ENCODE data around the gene ATG16L2. TPM values are rescaled to one million over a fixed set of nuclear protein-coding genes. Genes with fewer than 3 reads are reported as not detected.
"Not testable (repeated sequence)": the region's sequence is repeated elsewhere in the genome, so short reads cannot be mapped to it uniquely, and the experiment has no call there.

Gene ATG16L2
- total RNA-seq, 1 donor, result 34.4 TPM

GRCh38 chr11:72786305-72787215 is 27.7 kb upstream of the ATG16L2 start:
- Histone ChIP-seq H3K4me3 (ENCODE audit: low read length) (no peak overlapping the region), H3K4me1 (ENCODE audit: insufficient read depth, low read length) (peaks cover 40% of the 10 kb centered on the region), H3K9me3 (ENCODE audit: low read depth, low read length) (no peaks in the 10 kb centered on the region), H3K27me3 (ENCODE audit: insufficient read depth, low read length) (no peaks in the 10 kb centered on the region)

GRCh38 chr11:72787216-72788104 is 26.8 kb upstream of the ATG16L2 start:
- no peaks in the 10 kb centered on the region for H3K27me3 ChIP-seq (ENCODE audit: insufficient read depth, low read length)
- H3K4me3 ChIP-seq (ENCODE audit: low read length), result no peak overlapping the region
- no peaks in the 10 kb centered on the region for H3K9me3 ChIP-seq (ENCODE audit: low read depth, low read length)
- H3K4me1 ChIP-seq (ENCODE audit: insufficient read depth, low read length), result peaks cover 36% of the 10 kb centered on the region

- Histone ChIP-seq H3K4me3 (ENCODE audit: low read length) (no peak overlapping the region), H3K4me1 (ENCODE audit: insufficient read depth, low read length) (peaks cover 43% of the 10 kb centered on the region), H3K27me3 (ENCODE audit: insufficient read depth, low read length) (no peaks in the 10 kb centered on the region), H3K9me3 (ENCODE audit: low read depth, low read length) (no peaks in the 10 kb centered on the region)
Measured at GRCh38 chr11:72788241-72788640, 26.0 kb upstream of the ATG16L2 start.

GRCh38 chr11:72789493-72790131 is 24.6 kb upstream of the ATG16L2 start:
- no peaks in the 10 kb centered on the region for H3K9me3 ChIP-seq (ENCODE audit: low read depth, low read length)
- no peaks in the 10 kb centered on the region for H3K27me3 ChIP-seq (ENCODE audit: insufficient read depth, low read length)
- H3K4me3 ChIP-seq (ENCODE audit: low read length), result no peak overlapping the region
- peaks cover 53% of the 10 kb centered on the region for H3K4me1 ChIP-seq (ENCODE audit: insufficient read depth, low read length)

GRCh38 chr11:72791228-72791627 is 23.0 kb upstream of the ATG16L2 start:
- H3K4me1 ChIP-seq (ENCODE audit: insufficient read depth, low read length), result peaks cover 59% of the 10 kb centered on the region
- not testable (repeated sequence) for H3K4me3 ChIP-seq (ENCODE audit: low read length); H3K9me3 ChIP-seq (ENCODE audit: low read depth, low read length); H3K27me3 ChIP-seq (ENCODE audit: insufficient read depth, low read length)

- Histone ChIP-seq H3K9me3 (ENCODE audit: low read depth, low read length) (no peaks in the 10 kb centered on the region), H3K27me3 (ENCODE audit: insufficient read depth, low read length) (no peaks in the 10 kb centered on the region), H3K4me1 (ENCODE audit: insufficient read depth, low read length) (peaks cover 49% of the 10 kb centered on the region), H3K4me3 (ENCODE audit: low read length) (no peak overlapping the region)
Measured at GRCh38 chr11:72792437-72793021, 21.7 kb upstream of the ATG16L2 start.

- Histone ChIP-seq H3K4me1 (ENCODE audit: insufficient read depth, low read length) (peaks cover 49% of the 10 kb centered on the region), H3K27me3 (ENCODE audit: insufficient read depth, low read length) (no peaks in the 10 kb centered on the region), H3K4me3 (ENCODE audit: low read length) (no peak overlapping the region), H3K9me3 (ENCODE audit: low read depth, low read length) (no peaks in the 10 kb centered on the region)
Measured at GRCh38 chr11:72793076-72793424, 21.2 kb upstream of the ATG16L2 start.

- Histone ChIP-seq H3K27me3 (ENCODE audit: insufficient read depth, low read length) (no peaks in the 10 kb centered on the region), H3K4me3 (ENCODE audit: low read length) (peak within 1 kb of the TSS; percentile 54), H3K9me3 (ENCODE audit: low read depth, low read length) (no peaks in the 10 kb centered on the region), H3K4me1 (ENCODE audit: insufficient read depth, low read length) (peaks cover 49% of the 10 kb centered on the region)
Measured at GRCh38 chr11:72793425-72794367, 20.5 kb upstream of the ATG16L2 start, which contains the start of gene STARD10. Gene STARD10, minus strand, starts transcription at chr11:72794047. Its CDS starts 12,866 bp downstream, at chr11:72781181.

GRCh38 chr11:72798361-72798760 is 15.8 kb upstream of the ATG16L2 start:
- peaks cover 31% of the 10 kb centered on the region for H3K4me1 ChIP-seq (ENCODE audit: insufficient read depth, low read length)
- H3K4me3 ChIP-seq (ENCODE audit: low read length), result no peak overlapping the region
- no peaks in the 10 kb centered on the region for H3K27me3 ChIP-seq (ENCODE audit: insufficient read depth, low read length)
- no peaks in the 10 kb centered on the region for H3K9me3 ChIP-seq (ENCODE audit: low read depth, low read length)

GRCh38 chr11:72799441-72799840 is 14.8 kb upstream of the ATG16L2 start:
- no peaks in the 10 kb centered on the region for H3K9me3 ChIP-seq (ENCODE audit: low read depth, low read length)
- peaks cover 33% of the 10 kb centered on the region for H3K4me1 ChIP-seq (ENCODE audit: insufficient read depth, low read length)
- no peak overlapping the region for H3K4me3 ChIP-seq (ENCODE audit: low read length)
- H3K27me3 ChIP-seq (ENCODE audit: insufficient read depth, low read length), result no peaks in the 10 kb centered on the region

- no peaks in the 10 kb centered on the region for H3K27me3 ChIP-seq (ENCODE audit: insufficient read depth, low read length)
- no peaks in the 10 kb centered on the region for H3K9me3 ChIP-seq (ENCODE audit: low read depth, low read length)
- no peak overlapping the region for H3K4me3 ChIP-seq (ENCODE audit: low read length)
- peaks cover 55% of the 10 kb centered on the region for H3K4me1 ChIP-seq (ENCODE audit: insufficient read depth, low read length)
Measured at GRCh38 chr11:72802822-72803221, 11.4 kb upstream of the ATG16L2 start.

- no peak overlapping the region for H3K4me3 ChIP-seq (ENCODE audit: low read length)
- no peaks in the 10 kb centered on the region for H3K9me3 ChIP-seq (ENCODE audit: low read depth, low read length)
- no peaks in the 10 kb centered on the region for H3K27me3 ChIP-seq (ENCODE audit: insufficient read depth, low read length)
- H3K4me1 ChIP-seq (ENCODE audit: insufficient read depth, low read length), result peaks cover 66% of the 10 kb centered on the region
Measured at GRCh38 chr11:72805216-72805615, 9.0 kb upstream of the ATG16L2 start.

GRCh38 chr11:72806378-72806777 is 7.8 kb upstream of the ATG16L2 start:
- H3K9me3 ChIP-seq (ENCODE audit: low read depth, low read length); H3K27me3 ChIP-seq (ENCODE audit: insufficient read depth, low read length); H3K4me3 ChIP-seq (ENCODE audit: low read length): not testable (repeated sequence)
- H3K4me1 ChIP-seq (ENCODE audit: insufficient read depth, low read length), result peaks cover 78% of the 10 kb centered on the region

Measured in mononuclear cell (primary cell).